Measurements from ENCODE around the gene CDHR4.

- no peak for TF ChIP-seq CTCF (IDR thresholded peaks at IDR 0.05 in 8 of 11, conservative IDR thresholded peaks at IDR 0.05 in 3 of 11)
- TF ChIP-seq POLR2AphosphoS5 (IDR thresholded peaks at IDR 0.05), result no peak
These were observed 46.0 kb upstream of the CDHR4 start for GRCh38 chr3:49845694-49846093.
